GM11168 (cell line): ENCODE results near the gene RARRES1.

Experiments
- in situ Hi-C: fragments of 300-500 bp; cut with MboI; formaldehyde crosslinking; loops from one replicate; pipeline ENCODE4 v1.12.0; 2022; ENCODE audit warnings: low sequenced_read_pairs; ENCODE audit not compliant: unreplicated experiment

RARRES1 gene

DNA sequence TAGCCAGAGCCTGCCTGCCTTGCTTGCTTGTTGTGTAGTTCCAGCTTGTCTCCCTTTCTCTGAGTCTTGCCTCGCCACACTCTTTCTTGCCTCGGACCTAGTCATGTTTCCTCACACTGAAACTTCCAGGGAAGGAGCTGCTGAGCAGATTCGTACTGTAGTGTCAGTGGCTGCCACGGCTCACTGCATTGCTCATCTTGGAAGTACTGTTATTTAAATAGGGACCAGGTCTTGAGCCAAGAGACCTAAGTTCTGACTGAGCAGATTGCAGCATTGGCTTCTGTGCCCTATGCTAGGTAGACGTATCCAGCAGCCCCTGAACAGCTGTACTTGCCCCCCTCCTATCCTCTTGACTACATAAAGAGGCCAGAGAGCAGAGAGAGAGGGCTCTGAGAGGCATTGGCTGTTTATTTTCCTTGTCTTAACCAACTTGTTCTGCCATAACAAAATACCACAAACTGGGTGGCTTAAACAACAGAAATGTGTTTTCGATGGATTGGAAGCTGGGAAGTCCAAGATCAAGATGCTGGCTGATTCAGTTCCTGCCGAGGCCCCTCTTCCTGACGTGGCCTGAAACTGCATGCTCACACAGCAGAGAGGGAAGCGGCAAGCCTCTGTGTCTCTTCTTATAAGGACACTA lies 5.8 kb upstream of the RARRES1 start:
- in situ Hi-C loops, result no loop called here

DNA sequence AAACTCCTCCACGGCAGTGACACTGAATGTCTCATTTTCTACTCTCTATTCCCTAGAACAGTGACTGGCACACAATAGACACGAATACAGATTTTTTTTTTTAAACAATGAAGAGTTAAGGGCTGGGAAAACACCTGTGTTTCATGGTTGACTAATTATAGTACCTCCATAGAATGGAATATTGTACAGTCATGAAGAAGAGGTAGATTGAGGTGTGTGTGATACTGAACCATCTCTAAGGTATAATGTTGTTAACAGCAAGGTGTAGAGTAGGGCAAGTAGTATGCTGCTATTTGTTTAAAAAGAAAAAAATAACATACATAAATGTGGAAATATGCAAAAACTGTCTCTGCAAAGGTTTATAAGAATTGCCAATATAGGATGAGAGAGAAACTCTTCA lies 5.2 kb upstream of the RARRES1 start:
- in situ Hi-C loops, result no loop called here

DNA sequence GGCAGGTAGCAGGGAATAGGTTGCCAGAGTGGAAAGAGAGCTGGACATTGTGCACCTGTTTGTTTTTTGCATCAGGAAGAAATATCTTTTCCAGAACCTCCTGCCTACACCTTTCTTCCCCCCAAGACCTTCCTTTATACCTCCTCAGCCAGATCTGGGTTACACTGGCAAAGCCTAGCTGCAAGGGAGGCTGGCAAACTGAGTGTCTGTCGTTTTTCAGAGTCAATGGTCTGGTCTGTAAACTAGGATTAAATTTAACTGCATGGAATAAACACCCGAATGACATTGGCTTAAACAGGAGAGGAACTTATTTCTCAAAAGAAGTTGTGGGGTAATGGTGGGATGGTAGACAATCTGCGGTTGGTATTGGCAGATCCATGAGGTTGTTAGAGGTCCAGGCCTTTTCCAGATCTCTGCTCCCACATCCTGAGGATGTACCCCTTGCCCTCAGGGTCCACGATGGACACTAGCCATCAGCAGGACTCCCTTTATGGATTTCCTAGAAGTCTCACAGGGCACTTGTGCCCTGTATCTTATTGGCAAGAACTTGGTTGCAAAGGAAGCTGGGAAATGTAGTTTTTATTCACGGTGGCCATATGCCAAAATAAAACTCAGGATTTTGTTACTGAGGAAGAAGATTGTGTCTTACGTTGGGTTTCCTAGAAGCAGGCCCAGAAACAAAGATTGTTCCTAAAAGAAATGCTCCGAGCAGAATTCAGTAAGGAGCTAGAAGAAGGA lies 3.2 kb upstream of the RARRES1 start:
- in situ Hi-C loops, result no loop called here

DNA sequence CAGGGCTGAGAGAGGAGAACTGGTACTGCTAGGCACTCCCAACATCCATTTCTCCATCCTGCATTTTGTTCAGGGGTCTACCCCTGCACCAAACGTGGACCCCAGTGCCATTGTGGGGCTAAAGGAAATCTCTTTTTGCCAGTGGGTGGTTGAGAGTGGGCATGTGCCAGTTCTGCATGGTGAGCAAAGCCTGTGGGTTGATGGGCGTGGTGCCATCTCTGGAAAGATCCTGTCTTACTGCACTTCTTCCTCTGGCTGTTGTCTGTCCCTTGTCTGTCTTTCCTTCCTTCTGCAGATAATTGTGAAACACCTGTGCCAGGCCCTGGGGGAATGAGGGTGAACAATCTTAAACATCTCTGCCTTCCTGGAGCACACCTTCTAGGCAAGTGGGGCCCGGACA lies 1.4 kb upstream of the RARRES1 start:
- in situ Hi-C loops, result no loop called here

DNA sequence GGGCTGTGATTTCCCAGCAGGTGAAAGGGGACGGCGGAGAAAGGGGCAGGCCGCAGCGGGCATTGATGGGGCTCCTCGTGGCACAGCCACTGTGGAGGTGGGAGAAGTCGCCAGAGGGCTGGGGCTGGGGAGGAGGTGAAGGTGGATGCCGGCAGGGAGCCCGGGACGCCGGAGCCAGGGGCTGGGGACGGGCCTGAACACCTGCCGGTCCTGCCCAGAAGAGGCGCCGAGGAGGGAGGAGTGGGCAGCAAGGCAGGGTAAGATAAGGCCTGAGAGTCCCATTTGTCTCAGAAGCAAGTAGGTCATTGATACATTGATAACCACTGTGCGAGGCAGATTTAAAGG lies 571 bp upstream of the RARRES1 start:
- in situ Hi-C loops, result no loop called here

DNA sequence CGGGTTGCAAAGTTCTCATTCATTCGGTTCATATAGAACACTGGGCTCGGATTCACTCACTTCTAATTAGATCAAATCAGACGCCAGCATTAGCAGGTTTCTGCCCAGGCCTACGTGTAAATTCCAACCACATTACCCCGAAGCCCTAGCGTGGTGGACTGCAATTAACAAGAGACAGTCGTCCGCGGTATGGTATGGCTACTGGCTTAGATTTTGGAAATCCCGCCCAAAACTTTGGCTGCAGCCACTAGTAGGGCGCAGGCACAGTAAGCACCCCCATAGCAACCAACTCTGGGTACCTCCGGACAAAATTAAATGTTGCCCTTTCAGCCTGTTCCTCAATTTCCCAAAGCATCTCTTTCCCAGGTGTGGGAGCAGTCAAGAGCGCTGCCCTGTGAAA lies 771 bp downstream of the RARRES1 start:
- in situ Hi-C loops, result no loop called here

DNA sequence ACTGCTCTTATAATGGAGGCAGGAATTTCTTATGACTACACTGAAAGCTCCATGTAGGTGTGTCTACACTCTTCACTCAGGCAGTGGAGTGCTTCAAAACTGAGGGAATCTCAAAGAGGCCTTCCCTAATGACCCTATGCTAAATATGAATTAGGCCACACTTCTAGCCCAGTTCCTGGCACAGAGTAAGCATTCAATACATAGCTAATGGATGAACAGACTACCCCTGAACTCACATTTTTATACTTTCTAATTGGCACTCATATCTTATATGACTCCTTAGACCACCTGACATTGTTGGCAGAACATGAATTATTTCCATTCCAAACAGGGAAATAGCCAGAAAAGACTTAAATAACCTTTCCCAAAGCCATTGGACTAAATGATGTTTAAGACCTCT lies 3.4 kb downstream of the RARRES1 start:
- in situ Hi-C loops, result loop anchor here (5.0 kb wide), 1 partner anchor 63 kb away; no protein-coding TSS in a partner anchor

DNA sequence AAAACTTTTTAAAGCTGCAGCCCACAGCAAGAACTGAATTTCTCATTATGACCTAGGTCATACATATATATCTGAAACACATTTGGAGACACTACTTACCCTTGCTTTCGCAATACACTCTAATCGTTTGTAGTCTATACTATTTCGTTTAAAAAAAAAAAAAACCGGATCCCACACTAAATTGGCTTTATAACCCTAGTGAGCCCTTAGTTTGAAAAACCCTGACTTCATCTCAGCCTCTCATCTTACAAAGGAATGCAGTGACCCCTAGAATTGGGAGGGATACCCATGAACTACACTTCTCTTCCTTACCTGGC lies 4.2 kb downstream of the RARRES1 start:
- in situ Hi-C loops, result loop anchor here (5.0 kb wide), 1 partner anchor 64 kb away; no protein-coding TSS in a partner anchor

DNA sequence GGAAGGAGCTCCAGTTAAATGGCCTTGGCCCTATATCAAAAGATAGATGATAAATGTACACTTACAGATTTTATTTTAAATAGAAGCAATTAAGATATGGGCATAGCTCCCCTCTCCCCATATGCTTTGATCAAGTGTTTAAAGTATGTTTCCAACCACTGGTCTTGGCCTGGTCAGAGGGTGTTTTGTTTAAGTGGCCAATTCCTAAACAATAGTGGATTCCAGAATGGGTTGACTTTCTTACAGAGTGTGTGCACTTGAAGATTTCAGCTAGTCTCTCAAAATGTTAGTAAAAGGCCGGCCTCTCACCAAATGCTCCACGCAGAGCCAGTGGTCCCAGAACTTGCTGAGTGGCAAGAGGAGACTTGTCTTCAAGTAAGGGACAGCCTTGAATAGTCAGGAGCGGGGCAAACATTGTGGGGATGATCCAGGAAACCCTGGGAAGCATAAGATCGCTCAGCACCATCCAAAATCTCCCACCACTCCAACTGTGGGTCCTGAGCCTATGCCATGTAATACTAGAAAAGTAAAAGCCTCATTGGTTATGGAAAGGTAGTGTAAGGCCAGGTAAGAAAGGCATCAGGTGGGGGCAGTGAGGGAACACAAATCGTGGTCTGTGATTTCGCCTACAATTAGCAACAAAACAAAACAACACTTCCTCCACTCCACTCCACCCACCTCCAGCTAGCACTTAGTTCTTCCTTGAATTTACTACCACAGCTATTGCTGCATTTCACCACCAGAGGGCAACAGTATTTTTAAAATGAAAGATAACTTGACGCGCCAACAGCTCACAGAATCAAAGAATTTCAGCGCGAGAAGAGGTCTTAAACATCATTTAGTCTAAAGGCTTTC lies 4.8 kb downstream of the RARRES1 start:
- in situ Hi-C loops, result loop anchor here (5.0 kb wide), 1 partner anchor 65 kb away; no protein-coding TSS in a partner anchor

DNA sequence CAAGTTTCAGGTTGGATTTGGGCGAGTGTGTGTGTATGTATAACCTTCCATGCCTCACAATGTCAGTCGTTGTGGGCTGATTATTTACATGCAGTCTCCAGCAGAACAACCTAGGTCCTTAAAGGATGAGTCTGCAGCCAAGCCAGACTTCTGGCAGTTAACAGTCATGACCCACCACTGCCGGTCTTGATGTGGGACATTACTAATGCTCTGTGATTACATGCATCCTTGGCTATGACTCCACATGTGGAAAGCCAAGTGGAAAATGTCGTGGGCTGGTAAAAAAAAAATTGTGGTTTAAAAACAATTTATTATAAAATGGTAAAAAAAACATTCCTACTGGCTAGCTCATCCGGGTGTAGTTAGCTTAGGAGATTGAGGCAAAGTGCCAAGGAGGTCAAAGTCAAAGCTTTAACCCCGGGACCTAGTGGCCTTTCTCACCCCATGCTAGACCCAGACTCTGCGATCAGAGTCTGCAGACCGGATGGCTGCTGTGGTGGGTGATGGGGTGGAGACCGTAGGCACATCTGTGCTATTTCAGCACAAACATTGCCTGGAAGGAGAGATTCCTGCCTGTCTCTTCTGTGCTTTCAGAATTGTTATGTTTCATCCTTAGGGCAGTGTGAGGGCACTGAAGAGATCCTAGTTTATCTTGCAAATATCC lies 6.8 kb downstream of the RARRES1 start:
- in situ Hi-C loops, result loop anchor here (5.0 kb wide), 1 partner anchor 67 kb away; no protein-coding TSS in a partner anchor

DNA sequence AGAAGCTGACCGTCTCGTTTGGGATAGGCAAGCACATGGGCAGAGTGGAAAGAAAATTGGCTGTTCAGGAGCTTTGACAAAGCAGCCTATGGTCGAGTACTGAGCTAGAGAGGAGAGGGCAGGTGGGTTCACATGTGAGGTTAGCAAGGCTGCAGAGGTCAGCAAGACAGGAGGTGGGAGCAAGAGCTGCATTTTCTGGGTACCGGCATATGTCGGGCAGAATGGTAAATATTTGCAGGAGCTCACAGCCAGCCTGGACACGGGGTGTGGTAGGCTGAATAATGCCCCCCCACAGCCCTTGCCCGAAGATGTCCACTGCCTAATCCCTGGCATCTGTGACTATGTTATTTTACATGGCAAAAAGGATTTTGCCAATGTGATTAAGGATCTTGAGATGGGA lies 8.3 kb downstream of the RARRES1 start:
- in situ Hi-C loops, result no loop called here

DNA sequence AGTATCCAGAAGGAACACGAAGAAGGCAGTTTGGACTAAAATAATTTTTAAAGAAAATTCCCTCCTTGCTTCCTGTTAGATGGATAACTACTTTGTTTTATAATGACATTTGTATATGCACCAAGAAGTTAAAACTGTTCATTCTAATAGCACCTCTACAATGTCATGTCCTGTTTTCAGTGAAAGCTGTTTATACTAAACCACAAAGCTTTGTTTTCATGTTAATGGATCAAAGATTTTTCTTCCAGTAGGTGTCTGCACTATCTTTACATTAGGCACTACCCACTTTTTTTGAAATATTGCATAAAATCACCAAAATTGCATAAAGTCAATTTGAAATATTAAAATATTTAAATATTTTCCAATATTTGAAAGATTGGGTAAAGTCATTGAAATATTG lies 10.1 kb downstream of the RARRES1 start:
- in situ Hi-C loops, result no loop called here

DNA sequence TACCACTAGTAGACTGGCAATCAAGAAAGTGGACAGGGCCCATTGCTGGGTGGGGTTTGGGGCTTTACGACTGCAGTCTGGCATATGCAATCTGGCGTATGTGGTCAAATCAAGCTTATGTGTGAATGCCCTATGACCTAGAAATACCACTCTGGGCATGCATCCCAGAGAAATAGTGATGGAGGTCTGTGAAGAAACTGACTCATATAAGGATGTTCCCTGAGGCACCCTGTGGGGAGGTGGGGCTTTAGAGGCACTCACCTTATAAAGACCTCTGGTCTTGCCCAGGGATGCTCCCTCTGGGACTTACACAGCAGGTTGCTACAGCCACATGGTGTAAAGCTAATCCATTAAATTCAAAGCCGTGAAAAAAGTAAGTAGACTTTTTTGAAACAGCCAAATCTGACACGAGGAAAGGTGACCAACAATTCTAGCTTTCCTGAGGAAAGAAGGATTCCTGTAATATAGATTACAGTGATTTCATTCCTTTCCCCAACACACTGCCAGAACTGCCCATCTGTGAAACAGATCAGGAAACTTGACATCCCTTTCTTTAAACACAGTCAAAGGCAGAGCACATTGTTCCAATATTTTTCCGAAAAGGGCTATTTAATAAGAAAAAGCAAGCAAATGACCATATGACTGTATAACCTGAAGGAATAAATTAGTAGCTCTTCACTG lies 13.6 kb downstream of the RARRES1 start:
- in situ Hi-C loops, result no loop called here

DNA sequence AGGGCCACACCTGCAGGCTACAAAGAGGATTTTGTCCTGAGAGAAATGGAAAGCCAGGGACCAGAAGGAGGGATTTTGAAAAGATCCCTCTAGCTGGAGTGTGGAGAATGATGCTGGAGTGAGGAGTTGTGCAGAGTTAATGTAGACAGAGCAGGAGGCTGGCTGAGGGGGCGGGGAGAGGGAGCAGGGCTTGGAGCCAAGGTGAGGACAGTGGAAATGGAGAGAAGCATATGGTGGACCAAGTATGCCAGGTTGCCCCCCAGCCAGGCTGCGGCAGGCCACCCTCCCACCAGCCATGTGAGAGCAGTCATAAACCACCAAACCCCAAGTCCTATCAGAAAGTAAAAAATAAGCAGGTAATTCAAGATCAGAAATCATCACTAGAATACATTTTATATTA lies 14.7 kb downstream of the RARRES1 start:
- in situ Hi-C loops, result no loop called here

DNA sequence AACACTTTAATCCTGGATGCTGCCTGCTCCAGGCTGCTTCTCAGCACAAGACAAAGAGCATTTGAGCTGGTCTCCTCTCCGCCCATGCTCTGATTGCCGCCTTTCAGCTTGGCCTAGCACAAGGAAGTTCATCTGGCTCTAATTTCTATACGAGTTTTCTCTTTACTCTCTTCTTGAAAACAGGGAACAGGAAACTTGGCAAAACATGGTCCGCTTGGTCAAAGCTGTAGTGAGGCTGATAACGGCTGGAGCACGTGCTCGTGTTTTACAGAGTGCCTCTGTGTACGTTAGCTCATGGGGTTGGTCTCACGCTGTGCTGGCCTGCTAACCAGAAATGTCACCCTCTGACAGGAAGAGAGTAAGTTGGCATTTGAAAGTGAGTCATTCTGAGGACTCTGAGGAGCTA lies 19.2 kb downstream of the RARRES1 start:
- in situ Hi-C loops, result no loop called here

DNA sequence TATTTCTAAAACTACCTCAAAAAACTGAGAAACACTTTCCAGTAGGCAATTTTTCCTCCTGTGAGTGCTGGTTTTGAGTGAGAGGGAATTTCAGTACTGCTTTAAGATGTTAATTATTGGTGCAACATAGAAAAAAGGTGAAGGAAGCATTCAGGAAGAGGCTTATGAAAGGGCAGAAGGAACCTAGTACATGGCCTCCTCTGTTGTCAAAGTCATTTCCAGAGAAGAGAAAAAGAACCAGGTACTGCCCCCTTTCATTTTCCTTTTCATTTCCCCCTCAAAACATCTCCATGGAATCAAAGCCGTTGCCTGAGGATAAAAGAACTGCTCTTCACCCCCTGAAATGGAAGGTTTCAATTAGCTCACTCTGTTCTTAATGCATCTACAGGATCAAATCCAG lies 19.8 kb downstream of the RARRES1 start:
- in situ Hi-C loops, result no loop called here

DNA sequence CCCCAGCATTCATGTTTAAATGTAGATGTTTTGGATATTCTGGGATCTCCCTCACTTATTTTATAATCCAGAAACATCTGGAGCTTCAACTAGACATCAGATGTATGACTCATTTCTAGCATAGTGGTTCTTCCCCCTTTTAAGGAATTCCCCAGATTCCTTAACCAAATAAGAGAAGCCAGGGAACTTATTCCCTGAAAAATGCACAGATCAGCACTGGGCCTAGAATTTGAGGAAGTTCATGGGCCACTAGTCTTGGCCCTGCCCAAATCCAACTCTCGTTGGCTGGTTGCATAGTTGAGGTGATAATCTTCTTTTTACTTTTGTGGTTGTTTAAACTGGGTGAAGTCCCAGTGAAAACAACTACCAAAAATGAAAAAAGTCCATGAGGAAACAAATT lies 20.4 kb downstream of the RARRES1 start:
- in situ Hi-C loops, result no loop called here

DNA sequence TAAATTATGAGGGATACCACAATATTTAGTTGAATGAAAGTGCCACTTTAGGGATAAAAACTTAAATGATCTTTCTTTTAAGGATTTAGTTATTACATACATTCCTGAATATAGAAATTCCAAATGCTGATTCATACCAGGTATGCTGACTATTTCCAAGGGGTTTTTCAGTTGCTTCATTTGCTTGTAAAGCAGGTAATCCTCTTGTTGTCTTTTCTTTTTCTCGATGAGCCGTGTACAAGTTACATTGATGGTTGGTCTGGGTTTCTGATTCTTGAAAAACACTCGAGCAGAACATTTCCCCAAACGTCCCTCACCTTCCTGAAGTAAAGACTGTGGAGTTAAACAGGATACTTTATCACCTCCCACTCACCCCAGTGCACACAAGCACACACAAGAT lies 21.7 kb downstream of the RARRES1 start:
- in situ Hi-C loops, result no loop called here

DNA sequence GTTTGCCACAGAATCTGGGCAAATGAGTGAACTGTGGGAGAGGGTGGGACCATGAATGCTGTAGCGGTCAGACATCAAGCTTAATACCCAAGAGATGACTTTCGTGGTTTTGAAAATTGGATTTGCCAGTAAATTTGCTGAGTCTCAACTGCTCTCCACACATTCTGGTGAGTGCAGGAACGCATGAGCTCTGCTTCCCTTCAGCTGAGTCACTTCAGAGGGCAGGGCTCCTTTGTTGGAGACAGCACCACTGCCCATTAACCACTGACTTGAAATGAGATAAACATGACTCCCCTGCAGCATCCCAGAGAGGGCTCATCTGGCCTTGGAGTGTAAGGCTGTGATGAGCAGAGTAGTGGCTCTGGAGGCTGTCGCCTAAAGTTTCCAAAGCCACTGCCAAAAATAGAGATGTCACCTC lies 22.6 kb downstream of the RARRES1 start:
- in situ Hi-C loops, result no loop called here

DNA sequence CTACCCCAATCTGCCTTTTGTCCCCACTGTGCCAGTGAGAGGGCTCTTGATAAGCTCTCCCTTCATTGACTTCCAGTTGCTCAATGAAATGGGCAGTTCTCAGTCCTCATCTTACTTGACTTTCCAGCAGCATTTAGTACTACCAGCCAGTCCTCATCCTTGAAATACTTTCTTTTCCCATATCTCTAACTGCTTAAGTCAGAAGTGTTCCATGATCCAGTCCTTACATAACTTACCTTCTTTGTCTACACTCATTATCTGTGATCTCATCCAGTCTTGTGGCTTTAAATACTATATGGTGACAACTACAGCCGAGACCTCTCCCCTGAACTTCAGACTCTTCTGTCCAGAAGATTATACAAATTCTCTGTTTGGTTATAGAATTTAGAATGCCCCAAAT lies 28.7 kb downstream of the RARRES1 start:
- in situ Hi-C loops, result no loop called here
